ENCODE measurements around the gene INS.
A peak's percentile ranks its signal among the peaks of the same experiment; 100 is the strongest.

The INS gene

GRCh38 chr11:2144544-2145248 is 16.3 kb downstream of the INS start:
- no peak for DNase-seq (ENCODE audit: low read depth, low spot score)

GRCh38 chr11:2143799-2144543 is 17.0 kb downstream of the INS start:
- no peak for DNase-seq (ENCODE audit: low read depth, low spot score)

- DNase-seq (ENCODE audit: low read depth, low spot score), result no peak
These were observed 17.6 kb downstream of the INS start for GRCh38 chr11:2143477-2143798.

GRCh38 chr11:2142762-2143202 is 18.2 kb downstream of the INS start:
- no peak for DNase-seq (ENCODE audit: low read depth, low spot score)

- DNase-seq (ENCODE audit: low read depth, low spot score), result no peak
These were observed 18.7 kb downstream of the INS start for GRCh38 chr11:2142300-2142759.

GRCh38 chr11:2140411-2141400 is 20.3 kb downstream of the INS start:
- no peak for DNase-seq (ENCODE audit: low read depth, low spot score)

- DNase-seq (ENCODE audit: low read depth, low spot score), result no peak
These were observed 21.2 kb downstream of the INS start for GRCh38 chr11:2139621-2140337.

GRCh38 chr11:2139123-2139521 is 21.9 kb downstream of the INS start, which contains the start of gene IGF2:
Gene IGF2, minus strand, starts transcription at chr11:2139389. Its CDS starts 3,866 bp downstream, at chr11:2135523.
- no peak for DNase-seq (ENCODE audit: low read depth, low spot score)

GRCh38 chr11:2138431-2139122 is 22.4 kb downstream of the INS start:
- DNase-seq (ENCODE audit: low read depth, low spot score), result no peak

GRCh38 chr11:2138068-2138430 is 23.0 kb downstream of the INS start:
- no peak for DNase-seq (ENCODE audit: low read depth, low spot score)

GRCh38 chr11:2137202-2138067 is 23.6 kb downstream of the INS start:
- DNase-seq (ENCODE audit: low read depth, low spot score), result peak; percentile 66

GRCh38 chr11:2136952-2137201 is 24.1 kb downstream of the INS start:
- DNase-seq (ENCODE audit: low read depth, low spot score), result no peak

GRCh38 chr11:2136209-2136951 is 24.6 kb downstream of the INS start:
- no peak for DNase-seq (ENCODE audit: low read depth, low spot score)

- DNase-seq (ENCODE audit: low read depth, low spot score), result no peak
These were observed 25.3 kb downstream of the INS start for GRCh38 chr11:2135648-2136201.

GRCh38 chr11:2135018-2135569 is 25.9 kb downstream of the INS start:
- DNase-seq (ENCODE audit: low read depth, low spot score), result no peak

GRCh38 chr11:2134022-2135010 is 26.7 kb downstream of the INS start:
- no peak for DNase-seq (ENCODE audit: low read depth, low spot score)

GRCh38 chr11:2133241-2134021 is 27.6 kb downstream of the INS start:
- no peak for DNase-seq (ENCODE audit: low read depth, low spot score)

Measured in ELF-1 (cell line).